ENCODE data around the gene TMPO. TPM values are rescaled to one million over a fixed set of nuclear protein-coding genes. Genes with fewer than 3 reads are reported as not detected.
"Not testable (repeated sequence)": the region's sequence is repeated elsewhere in the genome, so short reads cannot be mapped to it uniquely, and the experiment has no call there.

The TMPO gene
- total RNA-seq, 2 experiments from 2014 or later = 397 to 419 TPM

GRCh38 chr12:98592825-98593322 lies 77.5 kb downstream of the TMPO start:
- POLR2A ChIA-PET = no interaction called here

DNA sequence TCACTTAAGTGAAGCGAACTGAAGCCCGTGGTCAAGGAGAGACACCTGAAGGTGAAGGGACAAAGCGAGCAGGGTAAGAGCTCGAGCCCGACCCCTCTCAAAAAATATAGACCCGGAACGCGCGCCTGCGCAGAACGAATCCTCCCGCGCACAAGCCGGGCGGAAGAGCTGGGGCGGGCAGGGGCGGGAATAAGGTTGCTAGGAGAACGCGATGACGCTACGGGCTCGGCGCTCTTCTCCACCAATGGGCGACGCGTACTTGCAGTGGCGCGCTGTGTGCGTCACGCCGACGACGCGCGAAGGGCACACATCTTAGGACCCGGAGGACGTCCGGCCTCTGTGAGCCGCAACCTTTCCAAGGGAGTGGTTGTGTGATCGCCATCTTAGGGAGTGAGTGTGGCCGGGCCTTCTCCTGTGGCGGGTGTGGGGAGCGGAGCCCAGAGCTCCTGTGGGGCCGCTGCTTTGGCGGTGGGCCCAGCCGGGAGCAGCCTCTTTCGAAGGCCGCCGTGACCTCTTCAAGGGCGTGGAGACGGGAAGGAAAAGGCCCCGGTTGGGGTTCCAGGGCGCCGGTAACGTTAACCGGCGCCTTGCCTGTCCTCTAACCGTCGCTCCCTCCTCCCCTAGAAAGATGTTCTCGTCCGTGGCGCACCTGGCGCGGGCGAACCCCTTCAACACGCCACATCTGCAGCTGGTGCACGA lies 78.1 kb downstream of the TMPO start, which contains the start of gene SLC25A3:
Gene SLC25A3, plus strand, starts transcription at position 336 of the 699 bp plus-strand sequence. Its CDS starts 293 bp downstream, at position 629.
- H3K9me3 Mint-ChIP-seq = no peaks in the 10 kb centered on the region
- DNase-seq = peak; percentile 96
- H3K36me3 Mint-ChIP-seq (ENCODE audit: low read depth) = peaks cover 40% of the 10 kb centered on the region
- peaks cover 38% of the 10 kb centered on the region for H3K4me1 Mint-ChIP-seq
- H3K4me3 Mint-ChIP-seq = peak within 1 kb of the TSS; percentile 84
- POLR2A ChIA-PET = interaction anchor here (0.5 to 1.0 kb wide), 2 partner anchors 50 to 145 kb away, joined by 3 to 4 read pairs; no protein-coding TSS in a partner anchor
- CTCF ChIA-PET = interaction anchor here (0.7 to 2.6 kb wide), 11 partner anchors 9 to 106 kb away, joined by 3 to 17 read pairs (median 4); partner anchors contain the start of gene IKBIP
- H3K27ac Mint-ChIP-seq = peak within 1 kb of the TSS; percentile 96
- no peaks in the 10 kb centered on the region for H3K27me3 Mint-ChIP-seq

More at GRCh38 chr12:98592825-98593322, 77.5 kb downstream of the TMPO start:
- CTCF ChIA-PET = interaction anchor here (0.7 to 2.6 kb wide), 8 partner anchors 13 to 107 kb away, joined by 3 to 17 read pairs (median 4); partner anchors contain the start of gene IKBIP
- H3K27ac Mint-ChIP-seq = peak overlapping the region; percentile 96
- peak overlapping the region; percentile 84 for H3K4me3 Mint-ChIP-seq
- H3K27me3 Mint-ChIP-seq = no peaks in the 10 kb centered on the region
- no peaks in the 10 kb centered on the region for H3K9me3 Mint-ChIP-seq
- DNase-seq = peak; percentile 12
- peaks cover 33% of the 10 kb centered on the region for H3K4me1 Mint-ChIP-seq
- peaks cover 33% of the 10 kb centered on the region for H3K36me3 Mint-ChIP-seq (ENCODE audit: low read depth)

GRCh38 chr12:98594050-98594835 lies 78.9 kb downstream of the TMPO start:
- POLR2A ChIA-PET = interaction anchor here (0.5 to 1.0 kb wide), 2 partner anchors 50 to 146 kb away, joined by 3 to 4 read pairs; no protein-coding TSS in a partner anchor
- CTCF ChIA-PET = interaction anchor here (0.9 to 2.6 kb wide), 12 partner anchors 9 to 105 kb away, joined by 3 to 17 read pairs (median 4); no protein-coding TSS in a partner anchor

GRCh38 chr12:98595243-98595988 lies 80.0 kb downstream of the TMPO start:
- H3K27ac Mint-ChIP-seq = peak overlapping the region; percentile 96
- CTCF ChIA-PET = interaction anchor here (0.9 to 2.2 kb wide), 7 partner anchors 9 to 56 kb away, joined by 3 to 9 read pairs (median 4); no protein-coding TSS in a partner anchor
- H3K4me1 Mint-ChIP-seq = peaks cover 38% of the 10 kb centered on the region
- peak overlapping the region; percentile 84 for H3K4me3 Mint-ChIP-seq
- peaks cover 50% of the 10 kb centered on the region for H3K36me3 Mint-ChIP-seq (ENCODE audit: low read depth)
- no peaks in the 10 kb centered on the region for H3K27me3 Mint-ChIP-seq
- POLR2A ChIA-PET = no interaction called here
- no peaks in the 10 kb centered on the region for H3K9me3 Mint-ChIP-seq
- DNase-seq = peak; percentile 27

More at GRCh38 chr12:98594050-98594835, 78.9 kb downstream of the TMPO start:
- Mint-ChIP-seq H3K27me3 (no peaks in the 10 kb centered on the region), H3K4me3 (peak overlapping the region; percentile 84), H3K36me3 (ENCODE audit: low read depth) (peaks cover 41% of the 10 kb centered on the region), H3K27ac (peak overlapping the region; percentile 96), H3K9me3 (no peaks in the 10 kb centered on the region), H3K4me1 (peaks cover 38% of the 10 kb centered on the region)
- DNase-seq = no peak

GRCh38 chr12:98597313-98597712 lies 81.9 kb downstream of the TMPO start:
- POLR2A ChIA-PET, H3K27me3 Mint-ChIP-seq, DNase-seq, H3K27ac Mint-ChIP-seq, H3K4me3 Mint-ChIP-seq, H3K9me3 Mint-ChIP-seq: not testable (repeated sequence)
- peaks cover 62% of the 10 kb centered on the region for H3K36me3 Mint-ChIP-seq (ENCODE audit: low read depth)
- CTCF ChIA-PET = interaction anchor here (0.7 to 1.5 kb wide), 4 partner anchors 9 to 41 kb away, joined by 3 to 4 read pairs (median 4); no protein-coding TSS in a partner anchor
- H3K4me1 Mint-ChIP-seq = peaks cover 33% of the 10 kb centered on the region

Other genes starting within 250 kb of the TMPO start
- gene SLC25A3, start 78.1 kb downstream of the TMPO start, total RNA-seq = 100 to 1,000 TPM; 333 to 355 TPM
- 10 to 100 TPM; 18.4 to 18.8 TPM for gene IKBIP, start 129.2 kb downstream of the TMPO start, total RNA-seq
- 10 to 100 TPM; 28.3 to 31.5 TPM for gene APAF1, start 129.7 kb downstream of the TMPO start, total RNA-seq

Data from activated CD4-positive, alpha-beta T cell treated with anti-CD3 and anti-CD28 coated beads, Interleukin-2, amount 10 ng/mL, durations not matched to agents 7 days and 5 days (primary cell).